HCT116 (cell line): ENCODE results near the gene CLEC4A.
"Not testable (repeated sequence)": the region's sequence is repeated elsewhere in the genome, so short reads cannot be mapped to it uniquely, and the experiment has no call there.

Experiments
- CTCF ChIP-seq, 3 experiments: fragments of 200-600 bp in 1 of 3; sonication (generic) in 1 of 3; IDR thresholded peaks in 2 of 3; conservative IDR thresholded peaks in 1 of 3; 2 replicates each; pipeline ENCODE4 v1.5.1; 2012 to 2017; ENCODE audit warnings: low read depth in 2 of 3, low read length in 2 of 3, antibody characterized with exemption in 1 of 3, borderline replicate concordance in 1 of 3, control low read depth in 1 of 3, mild to moderate bottlenecking in 1 of 3, mixed read lengths in 1 of 3, mixed run types in 1 of 3, moderate library complexity in 1 of 3; ENCODE audit not compliant: insufficient read depth in 1 of 3
- EZH2 ChIP-seq: fragments of 200-600 bp; sonication (generic); IDR thresholded peaks from 2 replicates; pipeline ENCODE4 v1.6.1; 2017; ENCODE audit warnings: antibody characterized with exemption, mixed run types
- POLR2AphosphoS5 ChIP-seq: IDR thresholded peaks from 2 replicates; pipeline ENCODE4 v1.6.1; 2011; ENCODE audit warnings: mild to moderate bottlenecking, low read depth, low read length, moderate library complexity
- SIN3A ChIP-seq: IDR thresholded peaks from 2 replicates; pipeline ENCODE4 v1.6.1; 2012; ENCODE audit warnings: low read depth
- SRF ChIP-seq: IDR thresholded peaks from 2 replicates; pipeline ENCODE4 v1.6.1; 2012; ENCODE audit warnings: low read depth
- ZFX ChIP-seq: fragments of 450-650 bp; IDR thresholded peaks from 2 replicates; pipeline ENCODE4 v1.6.1; 2017

GRCh38 chr12:8181271-8181670 lies 57.9 kb downstream of the CLEC4A start:
- not testable (repeated sequence) for TF ChIP-seq CTCF (IDR thresholded peaks at IDR 0.05 in 2 of 3, conservative IDR thresholded peaks at IDR 0.05 in 1 of 3; ENCODE audit: borderline replicate concordance in 1 of 3, insufficient read depth in 1 of 3, low read depth in 2 of 3, low read length in 2 of 3); EZH2; SRF; ZFX; POLR2AphosphoS5; SIN3A
